RWPE1 (cell line): Measurements from ENCODE around the gene EIF5AL1.

ENCODE experiments used
- CTCF ChIA-PET: fragments of 350-600 bp; sonication (Branson Sonifier 250); formaldehyde crosslinking; extraction: SDS; loops from one replicate; lab custom pipeline; 2021; lab: Yijun Ruan, JAX
- POLR2A ChIA-PET: fragments of 400-600 bp; formaldehyde crosslinking; extraction: SDS; loops from one replicate; lab custom pipeline; 2020; ENCODE audit warnings: antibody characterized with exemption; ENCODE audit not compliant: low non-redundant PET; lab: Yijun Ruan, JAX
- DNase-seq: peaks from one replicate; pipeline ENCODE4 v3.0.0; 2012; ENCODE audit warnings: low spot score
- H3K27ac ChIP-seq: fragments of 450-650 bp; 2 replicates; pipeline ENCODE4 v1.5.1; 2017
- TF ChIP-seq, protein P1 (sequence below): fragments of 450-650 bp; conservative IDR thresholded peaks from 2 replicates; pipeline ENCODE4 v1.5.1; 2017; ENCODE audit warnings: low read depth, mild to moderate bottlenecking

EIF5AL1 gene

DNA sequence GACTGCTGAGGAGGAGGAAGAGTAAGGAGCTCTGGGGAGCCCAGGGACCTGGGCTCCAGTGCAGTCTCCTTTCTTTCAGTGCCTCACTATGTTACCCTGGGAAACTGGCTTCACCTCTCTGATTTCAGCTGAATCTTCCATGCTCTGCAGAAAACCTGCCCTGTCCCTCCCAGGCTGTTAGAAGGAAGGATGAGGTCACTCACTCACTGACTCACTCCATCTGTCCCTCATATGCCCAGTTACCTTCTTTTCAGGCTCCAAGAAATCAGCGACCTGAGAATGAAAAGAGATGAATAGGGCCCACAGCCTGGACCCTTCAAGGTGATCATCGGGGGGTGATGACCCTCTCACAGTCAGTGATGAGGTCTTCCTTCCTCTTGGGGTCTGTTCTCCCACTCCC, 47.4 kb downstream of the EIF5AL1 start:
- peak; percentile 16 for DNase-seq
- H3K27ac ChIP-seq, result no peak overlapping the region
- CTCF ChIA-PET, result no interaction called here

DNA sequence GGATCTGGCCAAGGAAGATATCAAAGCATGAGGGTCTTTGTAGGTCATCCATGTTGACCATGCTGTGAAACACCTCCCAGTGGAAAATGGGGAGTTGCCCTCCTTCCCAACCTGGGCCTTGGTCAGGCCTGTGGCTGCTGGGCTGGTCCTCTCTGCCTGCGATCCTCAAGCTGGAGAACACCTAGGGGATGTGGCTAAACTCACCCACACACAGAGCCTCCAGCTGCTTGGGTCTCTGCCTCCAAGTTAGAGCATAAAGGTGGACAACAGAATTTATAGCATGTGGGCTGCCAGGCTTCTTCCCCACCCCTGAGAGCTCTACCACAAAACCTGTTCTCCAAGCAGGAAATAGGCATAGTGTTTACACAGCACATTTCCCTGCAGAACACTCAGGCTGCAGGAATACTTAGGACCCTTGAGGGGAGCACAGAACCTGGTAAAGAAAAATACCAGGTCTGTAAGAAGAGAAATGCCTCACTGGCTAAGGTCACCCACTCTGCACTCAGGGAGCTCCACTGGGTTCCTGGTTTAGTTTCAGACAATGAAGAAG, 47.9 kb downstream of the EIF5AL1 start, which contains the start of gene SFTPA2:
TSS of gene SFTPA2 (minus strand) at position 248 of the 550 bp plus-strand sequence. CDS start 924 bp downstream, outside the sequence.
- no peak within 1 kb of the TSS for H3K27ac ChIP-seq
- ChIA-PET POLR2A (interaction anchor here (0.6 kb wide), 1 partner anchor 908 kb away, joined by 3 read pairs; no protein-coding TSS in a partner anchor), CTCF (no interaction called here)
- no peak for DNase-seq
- TF ChIP-seq, protein P1, sequence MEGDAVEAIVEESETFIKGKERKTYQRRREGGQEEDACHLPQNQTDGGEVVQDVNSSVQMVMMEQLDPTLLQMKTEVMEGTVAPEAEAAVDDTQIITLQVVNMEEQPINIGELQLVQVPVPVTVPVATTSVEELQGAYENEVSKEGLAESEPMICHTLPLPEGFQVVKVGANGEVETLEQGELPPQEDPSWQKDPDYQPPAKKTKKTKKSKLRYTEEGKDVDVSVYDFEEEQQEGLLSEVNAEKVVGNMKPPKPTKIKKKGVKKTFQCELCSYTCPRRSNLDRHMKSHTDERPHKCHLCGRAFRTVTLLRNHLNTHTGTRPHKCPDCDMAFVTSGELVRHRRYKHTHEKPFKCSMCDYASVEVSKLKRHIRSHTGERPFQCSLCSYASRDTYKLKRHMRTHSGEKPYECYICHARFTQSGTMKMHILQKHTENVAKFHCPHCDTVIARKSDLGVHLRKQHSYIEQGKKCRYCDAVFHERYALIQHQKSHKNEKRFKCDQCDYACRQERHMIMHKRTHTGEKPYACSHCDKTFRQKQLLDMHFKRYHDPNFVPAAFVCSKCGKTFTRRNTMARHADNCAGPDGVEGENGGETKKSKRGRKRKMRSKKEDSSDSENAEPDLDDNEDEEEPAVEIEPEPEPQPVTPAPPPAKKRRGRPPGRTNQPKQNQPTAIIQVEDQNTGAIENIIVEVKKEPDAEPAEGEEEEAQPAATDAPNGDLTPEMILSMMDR, result no peak

More for the DNA sequence above, 47.4 kb downstream of the EIF5AL1 start:
- POLR2A ChIA-PET, result interaction anchor here (0.6 kb wide), 1 partner anchor 907 kb away, joined by 3 read pairs; no protein-coding TSS in a partner anchor
- TF ChIP-seq, protein P1, result no peak

DNA sequence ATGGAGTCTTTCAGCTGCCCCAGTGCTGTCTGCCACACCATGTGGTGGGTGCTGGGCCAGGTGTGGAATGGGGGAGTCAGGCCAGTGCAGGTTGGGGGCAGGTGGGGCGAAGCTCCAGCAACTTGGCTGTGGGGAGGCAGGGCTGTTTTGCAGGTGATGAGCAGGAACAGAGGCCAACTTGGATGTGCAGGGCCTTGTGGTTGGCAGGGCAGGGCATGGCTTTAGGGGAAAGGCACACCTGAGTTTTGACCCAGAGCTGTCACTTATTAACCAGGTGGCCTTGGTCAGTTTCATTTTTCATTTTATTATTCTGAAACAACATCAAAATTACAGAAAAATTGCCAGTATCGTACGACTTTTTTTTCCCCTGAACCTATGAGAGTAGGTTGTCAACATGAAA, 48.9 kb downstream of the EIF5AL1 start:
- DNase-seq, result no peak
- ChIA-PET CTCF (interaction anchor here (0.7 kb wide), 1 partner anchor 123 kb away, joined by 3 read pairs; no protein-coding TSS in a partner anchor), POLR2A (interaction anchor here (0.7 kb wide), 1 partner anchor 9 kb away, joined by 3 read pairs; no protein-coding TSS in a partner anchor)
- H3K27ac ChIP-seq, result no peak overlapping the region
- TF ChIP-seq, protein P1, result no peak

DNA sequence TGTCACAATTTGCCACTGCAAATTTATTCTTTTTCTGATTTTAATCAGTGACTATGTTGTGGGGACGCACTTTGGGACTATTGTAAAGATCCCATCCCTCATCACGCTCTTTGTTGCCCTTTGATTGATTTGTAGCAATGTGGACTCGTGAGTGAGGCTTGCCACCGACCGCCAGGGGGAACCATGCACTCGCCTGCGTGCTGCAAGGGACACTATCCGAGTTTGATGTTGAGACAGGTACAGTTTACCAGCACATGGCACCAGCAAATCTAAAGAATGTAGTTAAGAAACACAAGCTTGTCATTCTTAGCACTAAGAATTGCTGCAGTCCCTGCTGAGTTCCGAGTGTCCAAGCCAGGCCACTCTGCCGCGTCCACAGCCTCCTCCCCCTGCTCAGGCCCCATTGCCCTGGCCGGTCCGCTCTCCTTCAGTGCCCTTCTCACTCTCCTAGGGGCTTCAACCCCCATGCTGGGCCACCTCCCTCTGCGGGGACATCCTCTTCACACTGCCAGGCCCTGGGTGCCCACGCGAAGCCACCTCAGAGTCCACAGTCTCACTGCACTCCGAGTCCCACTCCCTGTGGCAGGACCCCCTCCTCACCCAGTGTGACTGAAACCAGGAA, 49.9 kb downstream of the EIF5AL1 start:
- CTCF ChIA-PET, result interaction anchor here (0.6 to 1.0 kb wide), 6 partner anchors 9 to 699 kb away, joined by 3 to 5 read pairs (median 3); no protein-coding TSS in a partner anchor
- DNase-seq, result peak; percentile 64
- POLR2A ChIA-PET, result no interaction called here
- no peak overlapping the region for H3K27ac ChIP-seq
- TF ChIP-seq, protein P1, result peak; percentile 78

DNA sequence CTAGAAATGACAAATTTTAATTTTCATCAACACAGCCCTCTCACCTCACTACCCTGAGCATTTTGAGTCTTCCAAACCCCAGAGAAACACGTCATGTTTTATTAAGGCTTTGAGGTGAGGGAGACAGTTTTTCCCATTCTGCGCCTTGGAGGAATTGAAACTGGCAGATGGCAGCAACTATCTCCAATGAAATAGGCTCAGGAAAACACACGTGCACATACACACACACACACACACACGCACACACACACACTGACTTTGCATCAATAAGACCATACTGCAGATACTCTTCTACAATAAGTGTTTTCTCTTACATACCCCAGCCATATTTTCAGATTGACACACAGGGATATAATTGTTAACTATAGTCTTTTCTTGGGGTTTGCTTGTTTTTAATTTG, 51.1 kb downstream of the EIF5AL1 start:
- POLR2A ChIA-PET, result no interaction called here
- TF ChIP-seq, protein P1, result no peak
- CTCF ChIA-PET, result interaction anchor here (0.9 kb wide), 1 partner anchor 47 kb away, joined by 3 read pairs; no protein-coding TSS in a partner anchor
- DNase-seq, result no peak
- H3K27ac ChIP-seq, result no peak overlapping the region
